NCI-H2227 treated with DMSO at 0.1 percent for 48 hours (cell line): ENCODE data around the gene L1CAM.

Experiments used
- DNase-seq: peaks from one replicate; lab custom pipeline; 2025; lab: John Stamatoyannopoulos, UW

The L1CAM gene

DNA sequence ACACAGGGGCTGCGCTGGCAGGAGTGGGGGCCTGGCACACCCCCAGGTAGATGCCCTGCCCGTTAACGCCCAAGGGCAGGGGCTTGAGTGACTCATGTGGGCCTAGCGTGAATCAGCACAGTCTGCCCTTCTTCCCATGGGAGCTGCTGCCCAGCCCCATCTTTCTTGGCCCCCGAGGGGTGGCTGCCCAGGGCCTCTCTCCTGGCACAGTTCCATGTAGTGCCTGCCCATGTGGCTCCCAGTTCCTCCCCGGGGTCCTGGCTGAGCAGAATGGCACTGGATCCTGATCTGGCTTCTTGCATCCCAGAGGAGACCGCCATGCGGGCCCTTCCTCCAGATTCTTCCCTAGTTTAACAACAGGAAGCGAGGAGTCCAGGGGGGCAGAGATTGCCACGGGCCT is 16.4 kb upstream of the L1CAM start:
- no peak for DNase-seq

- peak; percentile 8 for DNase-seq
Measured at GRCh38 chrX:153901753-153902140, 15.8 kb upstream of the L1CAM start.

GRCh38 chrX:153900831-153901752 is 15.1 kb upstream of the L1CAM start:
- DNase-seq = peak; percentile 48

- peak; percentile 11 for DNase-seq
Measured at GRCh38 chrX:153897899-153898298, 11.9 kb upstream of the L1CAM start.

- DNase-seq = no peak
Measured at GRCh38 chrX:153889123-153889522, 3.1 kb upstream of the L1CAM start.

GRCh38 chrX:153888344-153888743 is 2.4 kb upstream of the L1CAM start:
- DNase-seq = no peak

GRCh38 chrX:153887385-153887784 is 1.4 kb upstream of the L1CAM start:
- DNase-seq = no peak

GRCh38 chrX:153886915-153887314 is 942 bp upstream of the L1CAM start:
- DNase-seq = no peak

GRCh38 chrX:153885208-153885787 is 675 bp downstream of the L1CAM start:
- no peak for DNase-seq

GRCh38 chrX:153884590-153884989 is 1.4 kb downstream of the L1CAM start:
- no peak for DNase-seq

DNA sequence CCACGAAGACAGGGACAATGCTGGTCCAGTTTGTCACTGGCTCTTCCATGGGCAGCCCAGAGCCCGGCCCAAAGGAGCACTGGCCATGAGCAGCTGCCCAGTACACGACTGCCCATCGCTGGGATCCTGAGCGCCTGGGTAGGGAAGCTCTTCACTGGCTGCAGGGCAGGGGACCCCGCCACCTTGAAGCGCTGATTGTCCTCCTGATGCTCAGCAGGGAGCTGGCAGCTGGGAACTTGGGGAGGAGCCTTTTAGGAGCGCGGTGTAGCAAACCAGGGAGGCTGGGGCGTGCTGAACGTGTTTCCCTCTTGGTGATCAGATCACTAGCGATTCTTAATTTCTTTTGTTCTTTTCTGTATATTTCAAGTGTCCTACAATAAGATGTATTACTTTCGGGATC is 1.8 kb downstream of the L1CAM start:
- DNase-seq = no peak

GRCh38 chrX:153883163-153883843 is 2.7 kb downstream of the L1CAM start:
- DNase-seq = peak; percentile 14

- no peak for DNase-seq
Measured at GRCh38 chrX:153882557-153882956, 3.4 kb downstream of the L1CAM start.

GRCh38 chrX:153882086-153882498 is 3.9 kb downstream of the L1CAM start:
- no peak for DNase-seq

DNA sequence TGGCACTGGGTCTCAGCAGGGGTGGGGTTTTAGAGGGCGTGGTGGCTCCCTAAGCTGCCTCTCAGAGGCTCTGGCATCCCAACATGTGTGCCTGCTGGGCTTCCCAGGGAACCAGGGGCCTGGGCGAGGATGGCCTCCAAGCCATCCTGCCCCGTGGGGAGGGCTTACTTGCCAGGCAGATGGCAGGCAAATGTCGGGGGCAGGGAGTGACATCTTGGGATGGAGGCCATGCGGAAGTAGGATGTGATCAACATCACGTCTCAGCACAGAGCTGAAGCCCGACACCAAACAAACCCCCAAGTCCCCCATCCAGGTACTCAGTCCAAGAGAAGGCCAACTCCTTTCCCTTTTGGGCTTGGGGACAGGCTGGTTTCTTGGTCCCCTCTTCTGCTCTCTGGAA is 4.7 kb downstream of the L1CAM start:
- DNase-seq = no peak

GRCh38 chrX:153880440-153880815 is 5.5 kb downstream of the L1CAM start:
- peak; percentile 2 for DNase-seq

DNA sequence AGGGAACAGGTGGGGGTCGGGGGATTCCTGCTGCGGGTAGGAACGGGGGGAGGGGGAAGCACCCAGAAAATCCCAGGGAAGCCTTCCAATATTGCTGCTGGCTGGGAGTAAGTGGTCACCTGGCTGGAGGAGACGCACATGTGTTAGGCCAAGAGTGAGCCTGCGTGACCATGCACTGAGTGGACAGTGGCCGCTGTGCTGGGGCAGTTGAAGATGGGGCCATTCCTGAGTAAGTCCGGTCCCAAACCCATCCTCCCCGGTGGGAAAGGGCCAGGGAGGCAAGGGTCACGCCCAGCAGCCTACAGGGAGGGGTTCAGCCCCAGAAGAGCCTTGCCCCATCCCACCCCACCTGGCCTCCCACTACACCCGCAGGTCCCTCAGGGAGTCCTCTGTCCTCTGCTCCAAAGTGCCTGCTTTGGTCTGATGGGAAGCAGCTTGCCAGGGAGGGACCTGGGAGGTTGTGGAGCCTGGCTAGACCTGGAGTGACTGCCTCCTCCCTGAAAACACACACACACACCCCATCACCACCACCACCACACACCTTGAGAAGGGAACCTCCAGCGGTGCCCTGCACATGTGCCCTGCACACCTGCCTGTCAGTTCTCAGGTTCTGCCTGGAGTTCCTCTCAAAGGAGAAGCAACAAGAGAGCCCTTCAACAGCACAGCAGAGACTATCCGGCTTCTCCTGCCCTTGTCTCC is 6.1 kb downstream of the L1CAM start:
- no peak for DNase-seq

DNA sequence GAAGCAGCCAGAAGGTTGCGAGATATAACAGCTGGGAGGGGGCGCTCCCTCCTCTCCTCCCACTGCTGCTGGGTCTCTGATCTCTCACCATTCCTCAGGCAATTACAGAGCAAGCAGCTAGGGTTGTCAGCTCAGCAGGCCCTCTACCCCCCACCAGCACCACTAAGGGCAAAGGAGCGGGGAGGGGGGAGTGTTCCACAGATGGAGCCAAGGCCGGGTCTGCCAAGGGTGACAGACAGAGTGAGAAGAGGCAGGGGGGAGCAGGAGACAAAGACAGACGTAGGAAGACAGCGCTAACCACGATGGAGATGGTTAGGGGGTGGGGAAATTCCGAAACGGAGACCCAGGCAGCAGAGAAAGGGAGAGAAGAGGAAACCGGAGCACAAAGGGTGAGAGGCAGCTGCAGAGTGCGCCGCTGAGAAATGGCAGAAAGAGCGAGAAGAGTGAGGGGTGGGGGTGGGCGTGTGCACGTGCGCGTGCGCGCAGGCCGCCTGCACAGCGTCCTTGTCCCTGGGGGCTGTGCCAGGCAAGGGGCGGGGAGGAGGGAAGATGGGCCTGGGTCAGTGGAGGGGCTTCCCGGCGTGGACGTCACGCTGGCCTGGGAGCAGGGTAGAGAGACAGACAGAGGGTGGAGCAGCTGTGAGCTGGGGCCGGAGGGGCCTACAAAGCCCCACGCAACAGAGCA is 6.9 kb downstream of the L1CAM start:
- peak; percentile 81 for DNase-seq

GRCh38 chrX:153878345-153878744 is 7.6 kb downstream of the L1CAM start:
- DNase-seq = peak; percentile 4

DNA sequence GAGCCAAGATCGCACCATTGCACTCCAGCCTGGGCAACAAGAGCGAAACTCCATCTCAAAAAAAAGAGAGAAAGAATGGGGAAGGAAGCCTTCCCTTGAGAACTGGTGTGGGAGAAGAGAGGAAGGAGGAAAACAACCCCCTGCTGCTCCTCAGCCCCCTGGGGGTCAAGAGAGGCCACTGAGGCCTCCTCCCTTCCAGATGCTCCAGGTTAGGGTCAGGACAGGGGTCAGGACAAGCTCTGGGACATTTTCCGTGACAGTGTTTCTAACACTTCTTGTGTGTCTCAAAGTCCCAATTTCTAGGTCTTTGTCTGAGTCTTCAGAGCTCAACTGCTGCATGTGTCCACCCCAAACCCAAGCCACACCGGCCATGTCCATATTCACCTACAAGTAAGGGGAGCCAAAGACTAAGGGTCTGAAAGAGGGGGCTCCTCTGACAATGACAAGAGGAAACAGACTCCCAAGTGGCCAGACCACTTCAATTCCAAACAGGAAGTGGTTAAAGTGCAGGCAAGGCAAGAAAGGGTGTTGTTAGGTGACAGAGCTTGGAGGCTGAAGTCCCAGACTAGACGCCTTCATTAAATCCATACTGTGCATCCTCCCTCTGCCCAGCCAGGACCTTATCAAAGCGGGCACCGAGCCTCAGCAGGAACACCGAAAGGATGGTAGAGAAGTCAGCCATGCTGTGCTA is 8.3 kb downstream of the L1CAM start:
- DNase-seq = no peak

- peak; percentile 25 for DNase-seq
Measured at GRCh38 chrX:153876112-153876491, 9.9 kb downstream of the L1CAM start.
